Colonic mucosa (tissue), 4 donors: ENCODE measurements around the gene PIP5K1C. TPM values are rescaled to one million over a fixed set of nuclear protein-coding genes. Genes with fewer than 3 reads are reported as not detected.
A peak's percentile ranks its signal among the peaks of the same experiment; 100 is the strongest.

Experiments used
- DNase-seq: peaks from one replicate; pipeline ENCODE4 v3.0.0-alpha.2; 2020
- H3K27ac ChIP-seq: fragments of 200-600 bp; one replicate; pipeline ENCODE4 v1.8.0; 2021
- H3K27me3 ChIP-seq: fragments of 200-600 bp; one replicate; pipeline ENCODE4 v1.8.0; 2021
- H3K36me3 ChIP-seq: fragments of 200-600 bp; one replicate; pipeline ENCODE4 v1.8.0; 2021
- H3K4me1 ChIP-seq: fragments of 200-600 bp; one replicate; pipeline ENCODE4 v1.8.0; 2021; ENCODE audit warnings: mild to moderate bottlenecking
- H3K4me3 ChIP-seq: fragments of 200-600 bp; one replicate; pipeline ENCODE4 v1.8.0; 2021
- H3K9ac ChIP-seq, 2 donors: one replicate each; pipeline ENCODE4 v1.7.0; 2013; ENCODE audit warnings: control low read depth in 2 of 2, low read depth in 2 of 2, low read length in 2 of 2
- H3K9me3 ChIP-seq: fragments of 200-600 bp; one replicate; pipeline ENCODE4 v1.8.0; 2021
- CTCF ChIP-seq: fragments of 200-600 bp; IDR thresholded peaks from one replicate; pipeline ENCODE4 v1.8.0; 2022; ENCODE audit warnings: antibody characterized with exemption, mild to moderate bottlenecking
- intact Hi-C: fragments of 100-400 bp; cut with DNase I; formaldehyde crosslinking; loops from one replicate; pipeline ENCODE4 v1.14.1; 2022
- total RNA-seq, 2 donors: library from RNA; stranded (reverse); fragmentation: NEBNext Ultra II Directional in 1 of 2; extraction: Animal tissue kit (Norgen Biotek cat#: 25700) in 1 of 2; gene quantifications; one replicate each; pipeline ENCODE4 v1.2.1, GENCODE V29; 2021
- donor health status: healthy.
- donor health status: DM: no; HTN: no; CAD: no.
- donor health status: DM: no; HTN: no; CAD: no.

PIP5K1C gene
- total RNA-seq, 2 donors from 2014 or later, result 22.8 to 31.2 TPM

GRCh38 chr19:3691372-3691716 is 8.9 kb downstream of the PIP5K1C start:
- no peak overlapping the region for H3K27ac ChIP-seq

GRCh38 chr19:3690551-3691371 is 9.5 kb downstream of the PIP5K1C start:
- Histone ChIP-seq H3K4me3 (no peak overlapping the region), H3K36me3 (no peaks in the 10 kb centered on the region), H3K27me3 (no peaks in the 10 kb centered on the region), H3K27ac (no peak overlapping the region), H3K9ac (no peak overlapping the region), H3K9me3 (no peaks in the 10 kb centered on the region), H3K4me1 (no peaks in the 10 kb centered on the region)
- intact Hi-C loops, result no loop called here
- no peak for TF ChIP-seq CTCF
- no peak for DNase-seq

More at GRCh38 chr19:3691372-3691716, 8.9 kb downstream of the PIP5K1C start:
- no peaks in the 10 kb centered on the region for H3K27me3 ChIP-seq
- DNase-seq, result no peak
- H3K4me3 ChIP-seq, result no peak overlapping the region
- intact Hi-C loops, result no loop called here
- H3K36me3 ChIP-seq, result no peaks in the 10 kb centered on the region
- H3K9me3 ChIP-seq, result no peaks in the 10 kb centered on the region
- H3K4me1 ChIP-seq, result no peaks in the 10 kb centered on the region
- no peak for TF ChIP-seq CTCF
- H3K9ac ChIP-seq, result no peak overlapping the region

- Histone ChIP-seq H3K27ac (no peak overlapping the region), H3K27me3 (no peaks in the 10 kb centered on the region), H3K4me1 (no peaks in the 10 kb centered on the region), H3K9me3 (no peaks in the 10 kb centered on the region), H3K36me3 (no peaks in the 10 kb centered on the region), H3K9ac (peak overlapping the region; percentile 43 to 46), H3K4me3 (peak overlapping the region; percentile 30)
- intact Hi-C loops, result no loop called here
- no peak for TF ChIP-seq CTCF
- DNase-seq, result peak; percentile 60
These were observed 12.2 kb downstream of the PIP5K1C start for GRCh38 chr19:3687774-3688706.

GRCh38 chr19:3687393-3687773 is 12.9 kb downstream of the PIP5K1C start:
- peak overlapping the region; percentile 30 for H3K4me3 ChIP-seq
- no peaks in the 10 kb centered on the region for H3K4me1 ChIP-seq
- peak overlapping the region in 1 of 2 donors; percentile 46 for H3K9ac ChIP-seq
- H3K36me3 ChIP-seq, result no peaks in the 10 kb centered on the region
- DNase-seq, result no peak
- intact Hi-C loops, result no loop called here
- no peaks in the 10 kb centered on the region for H3K27me3 ChIP-seq
- H3K9me3 ChIP-seq, result no peaks in the 10 kb centered on the region
- no peak overlapping the region for H3K27ac ChIP-seq
- TF ChIP-seq CTCF, result no peak

- Histone ChIP-seq H3K27ac (no peak overlapping the region), H3K9ac (no peak overlapping the region), H3K4me1 (no peaks in the 10 kb centered on the region), H3K27me3 (no peaks in the 10 kb centered on the region), H3K9me3 (no peaks in the 10 kb centered on the region), H3K36me3 (no peaks in the 10 kb centered on the region), H3K4me3 (no peak overlapping the region)
- no peak for DNase-seq
- intact Hi-C loops, result no loop called here
- no peak for TF ChIP-seq CTCF
These were observed 15.4 kb downstream of the PIP5K1C start for GRCh38 chr19:3684817-3685410.
